GM23338 (cell line): ENCODE results near the gene PLS3. TPM values are rescaled to one million over a fixed set of nuclear protein-coding genes. Genes with fewer than 3 reads are reported as not detected.

Source experiments
- ATAC-seq: fragments of 200-7000 bp; cut with Tn5 transposase; 3 replicates; pipeline ENCODE4 v1.9.1; 2020
- DNase-seq: peaks from one replicate; pipeline ENCODE4 v3.0.0-alpha.2; 2015; ENCODE audit warnings: low spot score
- H2AFZ ChIP-seq: fragments of 200-600 bp; sonication (generic); 2 replicates; pipeline ENCODE4 v1.8.0; 2016; ENCODE audit warnings: antibody characterized with exemption, mild to moderate bottlenecking, moderate library complexity
- H3F3A ChIP-seq: fragments of 200-600 bp; sonication (generic); replicated peaks from 2 replicates; pipeline ENCODE4 v1.8.0; 2017; ENCODE audit warnings: antibody characterized with exemption, mixed run types, low read depth
- H3K27ac ChIP-seq: fragments of 200-600 bp; sonication (generic); 2 replicates; pipeline ENCODE4 v1.6.1; 2016; ENCODE audit warnings: low read depth
- H3K27me3 ChIP-seq: fragments of 200-600 bp; sonication (generic); 2 replicates; pipeline ENCODE4 v1.8.0; 2016; ENCODE audit warnings: mild to moderate bottlenecking, mixed run types, moderate library complexity; ENCODE audit not compliant: insufficient read depth
- H3K36me3 ChIP-seq: fragments of 200-600 bp; sonication (generic); 2 replicates; pipeline ENCODE4 v1.8.0; 2016; ENCODE audit warnings: mild to moderate bottlenecking; ENCODE audit not compliant: insufficient read depth
- H3K4me1 ChIP-seq: fragments of 200-600 bp; sonication (generic); 2 replicates; pipeline ENCODE4 v1.8.0; 2016; ENCODE audit warnings: mild to moderate bottlenecking, moderate library complexity; ENCODE audit not compliant: insufficient read depth
- H3K4me2 ChIP-seq: fragments of 200-600 bp; sonication (generic); 2 replicates; pipeline ENCODE4 v1.7.1; 2017; ENCODE audit warnings: mixed run types
- H3K4me3 ChIP-seq: fragments of 200-600 bp; sonication (generic); 2 replicates; pipeline ENCODE4 v1.6.1; 2016; ENCODE audit warnings: mixed run types
- H3K79me2 ChIP-seq: fragments of 200-600 bp; sonication (generic); replicated peaks from 2 replicates; pipeline ENCODE4 v1.8.0; 2017; ENCODE audit warnings: mild to moderate bottlenecking; ENCODE audit not compliant: insufficient read depth
- H3K9me2 ChIP-seq: fragments of 200-600 bp; sonication (generic); 2 replicates; pipeline ENCODE4 v1.8.0; 2017; ENCODE audit not compliant: insufficient read depth
- H4K20me1 ChIP-seq: fragments of 200-600 bp; sonication (generic); replicated peaks from 2 replicates; pipeline ENCODE4 v1.8.0; 2017; ENCODE audit warnings: mild to moderate bottlenecking; ENCODE audit not compliant: insufficient read depth
- H3K27ac Mint-ChIP-seq: 2 replicates; pipeline ENCODE4 v1.8.0; 2020; ENCODE audit warnings: inconsistent platforms, mild to moderate bottlenecking, moderate library complexity, mixed read lengths
- H3K27me3 Mint-ChIP-seq: 3 replicates; pipeline ENCODE4 v1.8.0; 2022; ENCODE audit warnings: low read depth, mild to moderate bottlenecking, moderate library complexity, mixed read lengths, inconsistent platforms; ENCODE audit not compliant: insufficient read depth, poor library complexity
- H3K36me3 Mint-ChIP-seq: 3 replicates; pipeline ENCODE4 v1.8.0; 2021; ENCODE audit warnings: low read depth, mild to moderate bottlenecking, inconsistent platforms, moderate library complexity, mixed read lengths
- H3K4me1 Mint-ChIP-seq: 3 replicates; pipeline ENCODE4 v1.8.0; 2020; ENCODE audit warnings: mild to moderate bottlenecking, inconsistent platforms, mixed read lengths
- H3K4me3 Mint-ChIP-seq: 3 replicates; pipeline ENCODE4 v1.8.0; 2021; ENCODE audit warnings: moderate library complexity, mild to moderate bottlenecking, inconsistent platforms, mixed read lengths
- H3K9me3 Mint-ChIP-seq: 3 replicates; pipeline ENCODE4 v1.8.0; 2020; ENCODE audit warnings: moderate library complexity, mild to moderate bottlenecking, inconsistent platforms, mixed read lengths
- CREB1 ChIP-seq: fragments of 250-450 bp; sonication (Bioruptor Pico); IDR thresholded peaks from 2 replicates; pipeline ENCODE4 v1.5.0; 2020; ENCODE audit warnings: low read depth, mild to moderate bottlenecking, moderate library complexity
- CTCF ChIP-seq, 2 experiments: fragments of 200-600 bp in 1 of 2; sonication (generic) in 1 of 2; conservative IDR thresholded peaks; 2 replicates each; pipeline versions ENCODE4 v1.5.1 to v1.6.1; 2016 to 2017; ENCODE audit warnings: antibody characterized with exemption in 2 of 2, low read depth in 2 of 2, mild to moderate bottlenecking in 2 of 2, moderate library complexity in 1 of 2
- EZH2 ChIP-seq: fragments of 200-600 bp; sonication (generic); IDR thresholded peaks from one replicate; pipeline ENCODE4 v1.8.0; 2017; ENCODE audit warnings: antibody characterized with exemption, mild to moderate bottlenecking, low read depth; ENCODE audit not compliant: unreplicated experiment
- EZH2phosphoT487 ChIP-seq: fragments of 200-600 bp; sonication (generic); IDR thresholded peaks from one replicate; pipeline ENCODE4 v1.8.1; 2018; ENCODE audit warnings: antibody characterized with exemption; ENCODE audit not compliant: unreplicated experiment
- JUNB ChIP-seq: IDR thresholded peaks from one replicate; pipeline ENCODE4 v1.6.1; 2016; ENCODE audit warnings: antibody characterized with exemption; ENCODE audit not compliant: unreplicated experiment
- NANOG ChIP-seq: IDR thresholded peaks from 2 replicates; pipeline ENCODE4 v1.6.1; 2016; ENCODE audit warnings: antibody characterized with exemption, borderline replicate concordance
- POLR2AphosphoS5 ChIP-seq: IDR thresholded peaks from 2 replicates; pipeline ENCODE4 v1.6.1; 2016; ENCODE audit warnings: antibody characterized with exemption, low read depth
- STAT1 ChIP-seq: IDR thresholded peaks from one replicate; pipeline ENCODE4 v1.6.1; 2016; ENCODE audit warnings: antibody characterized with exemption; ENCODE audit not compliant: unreplicated experiment
- ZNF114 ChIP-seq: fragments of 250-450 bp; sonication (Bioruptor Pico); IDR thresholded peaks from 2 replicates; pipeline ENCODE4 v1.5.0; 2020; ENCODE audit warnings: mild to moderate bottlenecking, moderate library complexity
- ZNF331 ChIP-seq: fragments of 250-450 bp; sonication (Bioruptor Pico); IDR thresholded peaks from 2 replicates; pipeline ENCODE4 v1.5.0; 2020; ENCODE audit warnings: low read depth, mild to moderate bottlenecking, moderate library complexity
- polyA plus RNA-seq: library from polyadenylated mRNA; unstranded; fragments of >200 nt; fragmentation: Nextera tagmentation; extraction: Ambion mirVana; gene quantifications from 2 replicates; pipeline ENCODE4 v1.2.1, GENCODE V29; 2016
- total RNA-seq: library from RNA; depleted of rRNA; stranded (reverse); fragments of >200 nt; shearing (Covaris generic); gene quantifications from 2 replicates; pipeline ENCODE4 v1.2.3, GENCODE V29; 2014

PLS3 gene
- total and polyA plus RNA-seq, 2 experiments from 2014 or later: 81.6 to 128 TPM

- Histone ChIP-seq H2AFZ (no peak overlapping the region), H4K20me1 (peaks cover 6% of the 10 kb centered on the region; the same call in 1 of the 2 replicates), H3K4me1 (peaks cover 10% of the 10 kb centered on the region; the same call in 1 of the 2 replicates), H3K36me3 (no peaks in the 10 kb centered on the region), H3K4me3 (peak overlapping the region; percentile 78), H3K79me2 (peaks cover 42% of the 10 kb centered on the region), H3K27me3 (no peaks in the 10 kb centered on the region), H3K9me2 (no peaks in the 10 kb centered on the region), H3F3A (no peaks in the 10 kb centered on the region), H3K4me2 (peak overlapping the region; percentile 89), H3K27ac (no peak overlapping the region)
- TF ChIP-seq POLR2AphosphoS5 (no peak), CTCF (conservative IDR thresholded peaks at IDR 0.05; ENCODE audit: low read depth in 2 of 2) (no peak), EZH2 (no peak), ZNF114 (CRISPR knock-in tag) (no peak), CREB1 (CRISPR knock-in tag) (no peak), JUNB (no peak), ZNF331 (CRISPR knock-in tag) (no peak), STAT1 (no peak)
- ATAC-seq (no peak), DNase-seq (no peak)
- peaks cover 11% of the 10 kb centered on the region for H3K4me1 Mint-ChIP-seq
- peak overlapping the region; percentile 90 for H3K4me3 Mint-ChIP-seq
- no peaks in the 10 kb centered on the region for H3K36me3 Mint-ChIP-seq
- H3K9me3 Mint-ChIP-seq: no peaks in the 10 kb centered on the region
- H3K27ac Mint-ChIP-seq: no peak overlapping the region
- H3K27me3 Mint-ChIP-seq: peaks cover 7% of the 10 kb centered on the region
Observed at GRCh38 chrX:115560211-115560977, 580 bp upstream of the PLS3 start.

- Mint-ChIP-seq H3K4me1 (peaks cover 11% of the 10 kb centered on the region; the same call in 2 of the 3 replicates), H3K27me3 (peaks cover 3% of the 10 kb centered on the region), H3K36me3 (no peaks in the 10 kb centered on the region), H3K27ac (peak overlapping the region; percentile 85), H3K4me3 (peak overlapping the region; percentile 90), H3K9me3 (no peaks in the 10 kb centered on the region)
- H3K4me1 ChIP-seq: peaks cover 16% of the 10 kb centered on the region; the same call in 1 of the 2 replicates
- H3K4me2 ChIP-seq: peak overlapping the region; percentile 89
- H3K36me3 ChIP-seq: no peaks in the 10 kb centered on the region
- H3K27me3 ChIP-seq: no peaks in the 10 kb centered on the region
- H2AFZ ChIP-seq: no peak overlapping the region
- H3K4me3 ChIP-seq: peak overlapping the region; percentile 78
- H4K20me1 ChIP-seq: peaks cover 6% of the 10 kb centered on the region; the same call in 1 of the 2 replicates
- peaks cover 56% of the 10 kb centered on the region for H3K79me2 ChIP-seq
- no peaks in the 10 kb centered on the region for H3K9me2 ChIP-seq
- peak; percentile 41 for DNase-seq
- no peaks in the 10 kb centered on the region for H3F3A ChIP-seq
- ATAC-seq: peak; percentile 56
- H3K27ac ChIP-seq: peak overlapping the region; percentile 86
- TF ChIP-seq NANOG (no peak), CTCF (conservative IDR thresholded peaks at IDR 0.05; ENCODE audit: low read depth in 2 of 2) (no peak), EZH2phosphoT487 (no peak)
Observed at GRCh38 chrX:115561605-115562479, 868 bp downstream of the PLS3 start.
